Measurements from ENCODE around the gene LEO1. TPM values are rescaled to one million over a fixed set of nuclear protein-coding genes. Genes with fewer than 3 reads are reported as not detected.

The LEO1 gene
- total RNA-seq, 1 experiment from 2014 or later = 16.9 TPM

- Histone ChIP-seq H2AFZ (ENCODE audit: low read length) (no peak overlapping the region), H3K27ac (ENCODE audit: low read length) (peak overlapping the region; percentile 97)
- DNase-seq = peak; percentile 89
Measured at GRCh38 chr15:51935466-51936104, 36.0 kb downstream of the LEO1 start.

GRCh38 chr15:51932161-51932560, 39.4 kb downstream of the LEO1 start:
- peaks cover 46% of the 10 kb centered on the region for H3K4me1 ChIP-seq (ENCODE audit: low read length)
- peaks cover 6% of the 10 kb centered on the region; the same call in 1 of the 2 replicates for H3K36me3 ChIP-seq (ENCODE audit: insufficient read depth, low read length)
- no peaks in the 10 kb centered on the region for H3K9me2 ChIP-seq (replicated peaks; ENCODE audit: insufficient read depth, low read length)
- no peak for DNase-seq
- peak overlapping the region; percentile 97 for H3K27ac ChIP-seq (ENCODE audit: low read length)
- no peak overlapping the region for H3K4me2 ChIP-seq (ENCODE audit: low read depth, low read length, poor library complexity, severe bottlenecking)
- no peaks in the 10 kb centered on the region for H4K20me1 ChIP-seq (ENCODE audit: insufficient read depth, low read depth, low read length)
- no peak overlapping the region for H3K9ac ChIP-seq (ENCODE audit: low read length)
- H3K79me2 ChIP-seq (ENCODE audit: low read length) = 0 out of 2 replicates have a peak, but pooled peaks cover under 1% of the 10 kb centered on the region
- H3K27me3 ChIP-seq (ENCODE audit: low read length) = no peaks in the 10 kb centered on the region
- H3K9me3 ChIP-seq (ENCODE audit: low read length) = no peaks in the 10 kb centered on the region
- H3K4me3 ChIP-seq (ENCODE audit: low read length) = no peak overlapping the region
- no peak overlapping the region for H2AFZ ChIP-seq (ENCODE audit: low read length)

More at GRCh38 chr15:51935466-51936104, 36.0 kb downstream of the LEO1 start:
- H3K4me1 ChIP-seq (ENCODE audit: low read length) = peaks cover 70% of the 10 kb centered on the region
- no peaks in the 10 kb centered on the region for H4K20me1 ChIP-seq (ENCODE audit: insufficient read depth, low read depth, low read length)
- no peaks in the 10 kb centered on the region for H3K9me2 ChIP-seq (replicated peaks; ENCODE audit: insufficient read depth, low read length)
- no peaks in the 10 kb centered on the region for H3K9me3 ChIP-seq (ENCODE audit: low read length)
- peak overlapping the region; percentile 63 for H3K9ac ChIP-seq (ENCODE audit: low read length)
- H3K27me3 ChIP-seq (ENCODE audit: low read length) = no peaks in the 10 kb centered on the region
- H3K4me3 ChIP-seq (ENCODE audit: low read length) = peak overlapping the region; percentile 56; the same call in 1 of the 2 replicates
- peaks cover 7% of the 10 kb centered on the region for H3K36me3 ChIP-seq (ENCODE audit: insufficient read depth, low read length)
- H3K79me2 ChIP-seq (ENCODE audit: low read length) = 0 out of 2 replicates have a peak, but pooled peaks cover 6% of the 10 kb centered on the region
- H3K4me2 ChIP-seq (ENCODE audit: low read depth, low read length, poor library complexity, severe bottlenecking) = peak overlapping the region; percentile 70

DNA sequence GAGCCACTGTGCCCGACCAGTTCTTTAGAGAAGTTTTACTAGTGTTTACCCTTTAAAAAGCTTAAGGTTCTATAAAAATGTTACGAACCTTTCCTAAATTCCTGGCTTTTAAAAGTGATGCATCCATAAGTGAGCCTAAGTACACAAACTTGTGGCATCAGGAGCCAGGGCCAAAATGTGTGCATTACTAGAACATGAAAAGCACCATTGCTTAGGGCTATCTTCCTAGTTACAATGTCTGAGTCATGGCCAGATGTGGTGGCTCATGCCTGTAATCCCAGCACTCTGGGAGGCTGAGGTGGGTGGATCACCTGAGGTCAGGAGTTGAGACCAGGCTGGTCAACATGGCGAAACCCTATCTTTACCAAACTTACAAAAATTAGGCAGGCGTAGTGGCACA, 39.9 kb downstream of the LEO1 start:
- Histone ChIP-seq H4K20me1 (ENCODE audit: insufficient read depth, low read depth, low read length) (no peaks in the 10 kb centered on the region), H3K27me3 (ENCODE audit: low read length) (no peaks in the 10 kb centered on the region), H3K4me1 (ENCODE audit: low read length) (peaks cover 41% of the 10 kb centered on the region), H3K9me3 (ENCODE audit: low read length) (no peaks in the 10 kb centered on the region), H3K9me2 (replicated peaks; ENCODE audit: insufficient read depth, low read length) (no peaks in the 10 kb centered on the region), H3K36me3 (ENCODE audit: insufficient read depth, low read length) (peaks cover 5% of the 10 kb centered on the region; the same call in 1 of the 2 replicates), H3K4me2 (ENCODE audit: low read depth, low read length, poor library complexity, severe bottlenecking) (no peak overlapping the region), H3K4me3 (ENCODE audit: low read length) (no peak overlapping the region), H3K27ac (ENCODE audit: low read length) (no peak overlapping the region), H2AFZ (ENCODE audit: low read length) (no peak overlapping the region), H3K9ac (ENCODE audit: low read length) (no peak overlapping the region), H3K79me2 (ENCODE audit: low read length) (no peaks in the 10 kb centered on the region)
- no peak for DNase-seq

GRCh38 chr15:51931016-51931415, 40.6 kb downstream of the LEO1 start:
- Histone ChIP-seq H3K79me2 (ENCODE audit: low read length) (no peaks in the 10 kb centered on the region), H3K9me2 (replicated peaks; ENCODE audit: insufficient read depth, low read length) (no peaks in the 10 kb centered on the region), H2AFZ (ENCODE audit: low read length) (no peak overlapping the region), H4K20me1 (ENCODE audit: insufficient read depth, low read depth, low read length) (no peaks in the 10 kb centered on the region), H3K36me3 (ENCODE audit: insufficient read depth, low read length) (peaks cover 5% of the 10 kb centered on the region; the same call in 1 of the 2 replicates), H3K4me2 (ENCODE audit: low read depth, low read length, poor library complexity, severe bottlenecking) (no peak overlapping the region), H3K9me3 (ENCODE audit: low read length) (no peaks in the 10 kb centered on the region), H3K4me3 (ENCODE audit: low read length) (no peak overlapping the region), H3K27ac (ENCODE audit: low read length) (peak overlapping the region; percentile 36; the same call in 1 of the 2 replicates), H3K27me3 (ENCODE audit: low read length) (no peaks in the 10 kb centered on the region), H3K9ac (ENCODE audit: low read length) (no peak overlapping the region), H3K4me1 (ENCODE audit: low read length) (peaks cover 35% of the 10 kb centered on the region)
- DNase-seq = no peak

DNA sequence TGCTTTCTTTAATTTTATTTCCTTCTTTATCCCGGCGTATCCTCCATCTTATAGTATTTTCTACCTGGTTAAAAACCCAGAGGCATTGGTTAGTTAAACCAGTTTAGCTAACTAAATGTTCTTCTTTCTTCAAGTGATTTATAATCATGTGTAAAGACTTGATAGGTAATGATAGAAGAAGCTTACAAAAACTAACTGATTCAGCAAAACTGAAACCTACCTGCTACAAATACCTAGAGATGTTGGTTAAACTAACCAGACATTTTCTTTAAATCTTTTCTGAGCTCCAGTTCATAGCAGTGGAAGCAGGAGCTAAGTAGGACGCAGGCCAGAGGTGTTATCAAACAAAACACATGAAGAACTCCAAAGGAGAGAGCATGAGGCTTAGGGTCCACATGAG, 44.8 kb downstream of the LEO1 start:
- H3K4me3 ChIP-seq (ENCODE audit: low read length) = no peak overlapping the region
- no peaks in the 10 kb centered on the region for H3K79me2 ChIP-seq (ENCODE audit: low read length)
- H3K9ac ChIP-seq (ENCODE audit: low read length) = no peak overlapping the region

GRCh38 chr15:51924156-51925068, 47.2 kb downstream of the LEO1 start:
- no peaks in the 10 kb centered on the region for H3K9me3 ChIP-seq (ENCODE audit: low read length)
- no peaks in the 10 kb centered on the region for H4K20me1 ChIP-seq (ENCODE audit: insufficient read depth, low read depth, low read length)
- H3K27ac ChIP-seq (ENCODE audit: low read length) = no peak overlapping the region
- H3K4me2 ChIP-seq (ENCODE audit: low read depth, low read length, poor library complexity, severe bottlenecking) = no peak overlapping the region
- peaks cover 22% of the 10 kb centered on the region for H3K36me3 ChIP-seq (ENCODE audit: insufficient read depth, low read length)
- H3K4me1 ChIP-seq (ENCODE audit: low read length) = 0 out of 2 replicates have a peak, but pooled peaks cover 2% of the 10 kb centered on the region
- no peaks in the 10 kb centered on the region for H3K9me2 ChIP-seq (replicated peaks; ENCODE audit: insufficient read depth, low read length)
- H2AFZ ChIP-seq (ENCODE audit: low read length) = no peak overlapping the region
- H3K4me3 ChIP-seq (ENCODE audit: low read length) = no peak overlapping the region
- no peaks in the 10 kb centered on the region for H3K27me3 ChIP-seq (ENCODE audit: low read length)
- H3K79me2 ChIP-seq (ENCODE audit: low read length) = no peaks in the 10 kb centered on the region
- DNase-seq = no peak
- no peak overlapping the region for H3K9ac ChIP-seq (ENCODE audit: low read length)

More for the DNA sequence above, 44.8 kb downstream of the LEO1 start:
- no peak for DNase-seq
- no peak overlapping the region for H2AFZ ChIP-seq (ENCODE audit: low read length)
- peaks cover 20% of the 10 kb centered on the region for H3K36me3 ChIP-seq (ENCODE audit: insufficient read depth, low read length)
- no peaks in the 10 kb centered on the region for H3K27me3 ChIP-seq (ENCODE audit: low read length)
- no peaks in the 10 kb centered on the region for H3K9me3 ChIP-seq (ENCODE audit: low read length)
- H4K20me1 ChIP-seq (ENCODE audit: insufficient read depth, low read depth, low read length) = no peaks in the 10 kb centered on the region
- 0 out of 2 replicates have a peak overlapping the region, but pooled peaks have one; percentile 39 for H3K27ac ChIP-seq (ENCODE audit: low read length)
- no peak overlapping the region for H3K4me2 ChIP-seq (ENCODE audit: low read depth, low read length, poor library complexity, severe bottlenecking)
- H3K4me1 ChIP-seq (ENCODE audit: low read length) = no peaks in the 10 kb centered on the region
- H3K9me2 ChIP-seq (replicated peaks; ENCODE audit: insufficient read depth, low read length) = no peaks in the 10 kb centered on the region

DNA sequence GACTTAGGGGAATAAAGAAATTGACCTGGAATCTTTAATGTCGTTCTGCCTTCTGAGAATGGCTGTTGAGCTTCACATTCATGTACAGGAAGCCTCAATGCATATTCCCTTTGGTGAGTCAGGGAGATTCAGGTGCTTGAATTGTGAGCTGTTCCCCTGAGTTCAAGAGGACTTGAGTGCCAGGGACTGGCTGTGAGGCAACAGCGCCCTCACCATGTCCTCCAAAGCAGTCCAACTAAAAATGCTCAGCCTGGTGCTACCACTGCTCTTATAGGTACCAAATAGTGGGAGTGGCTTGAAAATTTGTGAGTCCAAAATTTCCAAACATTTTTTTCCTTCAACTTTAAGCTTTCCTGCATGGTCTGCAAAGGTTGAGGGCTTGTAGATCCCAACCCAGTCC, 54.1 kb downstream of the LEO1 start:
- H3K27me3 ChIP-seq (ENCODE audit: low read length) = no peaks in the 10 kb centered on the region
- DNase-seq = peak; percentile 67
- no peak overlapping the region for H3K27ac ChIP-seq (ENCODE audit: low read length)
- no peaks in the 10 kb centered on the region for H3K79me2 ChIP-seq (ENCODE audit: low read length)
- no peak overlapping the region for H3K9ac ChIP-seq (ENCODE audit: low read length)
- no peaks in the 10 kb centered on the region for H4K20me1 ChIP-seq (ENCODE audit: insufficient read depth, low read depth, low read length)
- 0 out of 2 replicates have a peak, but pooled peaks cover 2% of the 10 kb centered on the region for H3K4me1 ChIP-seq (ENCODE audit: low read length)
- no peaks in the 10 kb centered on the region for H3K9me3 ChIP-seq (ENCODE audit: low read length)
- peaks cover 11% of the 10 kb centered on the region; the same call in 1 of the 2 replicates for H3K36me3 ChIP-seq (ENCODE audit: insufficient read depth, low read length)
- no peak overlapping the region for H3K4me2 ChIP-seq (ENCODE audit: low read depth, low read length, poor library complexity, severe bottlenecking)
- H2AFZ ChIP-seq (ENCODE audit: low read length) = no peak overlapping the region
- no peak overlapping the region for H3K4me3 ChIP-seq (ENCODE audit: low read length)
- no peaks in the 10 kb centered on the region for H3K9me2 ChIP-seq (replicated peaks; ENCODE audit: insufficient read depth, low read length)

DNA sequence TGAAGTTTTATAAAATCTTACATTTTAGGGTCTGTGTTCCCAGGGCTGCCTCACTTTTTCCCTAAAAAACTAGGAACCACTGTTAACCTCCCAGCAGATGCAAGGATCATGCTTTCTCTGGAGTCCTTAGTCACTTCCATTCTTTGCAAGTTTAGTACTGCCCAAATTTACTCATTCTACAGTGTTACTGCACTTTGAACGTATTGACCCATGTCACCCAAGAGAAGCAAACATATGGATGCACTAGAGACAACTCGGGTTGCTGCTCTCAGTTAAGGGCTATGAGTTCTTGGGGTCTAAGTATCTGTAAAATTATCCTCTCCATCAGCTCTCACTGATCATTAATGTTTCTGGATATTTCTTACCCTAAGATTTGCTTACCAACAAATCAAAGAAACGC, 59.0 kb downstream of the LEO1 start:
- Histone ChIP-seq H3K9me3 (ENCODE audit: low read length) (no peaks in the 10 kb centered on the region), H3K27ac (ENCODE audit: low read length) (no peak overlapping the region), H3K9me2 (replicated peaks; ENCODE audit: insufficient read depth, low read length) (no peaks in the 10 kb centered on the region), H4K20me1 (ENCODE audit: insufficient read depth, low read depth, low read length) (no peaks in the 10 kb centered on the region), H3K4me2 (ENCODE audit: low read depth, low read length, poor library complexity, severe bottlenecking) (no peak overlapping the region), H3K27me3 (ENCODE audit: low read length) (no peaks in the 10 kb centered on the region), H2AFZ (ENCODE audit: low read length) (no peak overlapping the region), H3K9ac (ENCODE audit: low read length) (no peak overlapping the region), H3K4me3 (ENCODE audit: low read length) (no peak overlapping the region), H3K36me3 (ENCODE audit: insufficient read depth, low read length) (0 out of 2 replicates have a peak, but pooled peaks cover 2% of the 10 kb centered on the region), H3K79me2 (ENCODE audit: low read length) (no peaks in the 10 kb centered on the region), H3K4me1 (ENCODE audit: low read length) (peaks cover 12% of the 10 kb centered on the region)
- DNase-seq = no peak
